Measurements from ENCODE around the gene KCTD21.

Gene KCTD21

DNA sequence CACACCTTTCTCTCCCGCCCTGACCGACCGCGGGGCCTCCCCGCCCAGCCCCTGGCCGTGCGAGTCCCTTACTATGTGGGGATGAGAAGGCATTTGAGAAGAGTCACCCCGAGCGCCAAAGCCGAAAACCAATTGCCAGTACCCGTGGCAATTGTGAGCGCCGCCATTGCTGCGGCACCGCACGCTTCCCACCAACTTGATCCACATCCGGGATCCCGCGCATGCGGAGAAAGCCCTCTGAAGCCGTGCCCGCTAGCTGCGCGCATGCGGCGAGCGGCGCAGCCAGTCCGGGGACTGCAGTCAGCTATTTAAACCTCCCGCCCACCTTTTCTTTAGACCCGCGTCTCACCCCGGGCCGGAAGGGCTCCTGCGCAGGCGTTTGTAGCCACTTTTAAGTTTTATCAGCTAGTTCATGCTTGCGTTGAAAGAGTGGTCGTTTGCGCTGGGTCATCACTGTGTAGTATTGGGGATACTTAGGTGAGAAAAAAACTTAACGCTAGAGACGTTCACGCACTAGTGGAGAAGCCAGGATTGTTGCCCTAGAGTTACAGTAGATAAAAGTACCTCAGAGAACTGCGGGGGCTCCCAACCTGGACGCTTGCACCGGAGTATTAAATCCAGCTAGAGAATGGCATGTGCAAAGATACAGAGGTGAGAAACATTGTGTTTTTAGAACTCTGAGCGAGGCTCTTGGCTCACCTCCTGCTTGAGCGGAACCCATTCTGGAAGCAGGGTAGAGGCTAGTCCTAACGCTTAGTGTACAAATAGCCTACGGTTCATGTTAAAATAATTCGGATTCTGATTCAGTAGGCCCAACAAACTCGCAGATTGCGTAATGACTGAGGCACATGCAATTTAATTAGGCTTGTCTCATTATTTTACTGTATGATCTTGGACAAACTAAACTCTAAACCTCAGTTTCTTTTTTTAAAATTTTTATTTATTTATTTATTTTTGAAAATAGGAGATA, 48.7 kb downstream of the KCTD21 start, which contains the start of gene ALG8:
ALG8 (minus strand) TSS at position 205 of the 970 bp plus-strand sequence; CDS start at position 167, 38 bp downstream.
- peak; percentile 85 to 88 for DNase-seq (ENCODE audit: low read depth in 2 of 2)

DNA sequence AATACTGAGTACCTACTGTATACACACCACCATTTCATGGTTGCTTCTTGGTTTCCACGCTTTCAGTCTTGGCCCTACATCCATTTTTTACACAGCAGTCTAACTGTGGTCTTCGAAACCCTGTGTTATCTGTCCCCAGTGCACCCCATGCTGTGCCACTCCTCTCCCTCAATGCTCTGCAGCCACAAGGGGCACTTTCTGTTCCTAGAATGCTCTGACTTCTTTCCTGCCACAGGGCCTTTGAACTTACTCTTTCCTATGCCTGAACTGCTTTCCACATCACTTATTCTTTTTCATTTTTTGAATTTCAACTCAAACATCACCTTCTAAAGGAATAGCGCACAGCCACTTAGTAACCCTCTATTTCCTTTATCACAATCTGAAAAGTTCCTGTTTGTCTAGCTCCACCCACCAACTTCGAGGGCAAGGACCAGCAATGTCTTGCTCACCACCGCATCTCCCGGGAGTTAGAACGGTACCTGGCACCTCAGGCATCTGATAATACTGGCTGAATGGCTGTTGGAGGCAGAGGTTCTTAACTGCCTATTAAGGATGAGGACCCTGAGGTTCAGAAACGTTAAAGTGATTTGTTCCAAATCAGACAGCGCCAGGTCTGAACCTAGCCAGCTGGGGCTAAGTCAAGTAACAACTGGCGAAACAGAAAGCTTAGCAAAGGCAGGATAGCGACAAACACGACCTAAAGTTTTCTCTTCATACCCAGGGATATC, 49.6 kb downstream of the KCTD21 start:
- DNase-seq (ENCODE audit: low read depth in 2 of 2), result no peak

GRCh38 chr11:78138291-78138690, 50.1 kb downstream of the KCTD21 start:
- no peak for DNase-seq (ENCODE audit: low read depth in 2 of 2)

DNA sequence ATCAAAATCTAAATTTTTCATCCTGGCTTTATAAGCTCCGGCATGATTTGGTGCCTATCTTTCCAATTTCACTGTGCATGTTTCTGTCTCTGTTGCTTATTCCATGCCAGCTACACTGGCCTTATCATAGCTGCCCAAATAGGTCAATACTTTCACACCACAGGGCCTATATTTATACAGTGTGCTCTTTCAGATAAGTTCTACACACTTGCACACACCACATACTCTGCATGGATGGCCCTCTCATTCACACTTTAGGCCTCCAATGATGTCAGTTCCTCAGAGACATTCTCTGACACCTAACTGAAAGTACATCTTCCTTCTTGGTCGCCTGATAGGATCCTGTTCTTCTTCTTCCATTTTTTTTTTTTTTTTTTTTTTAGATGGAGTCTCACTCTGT, 56.0 kb downstream of the KCTD21 start:
- DNase-seq (ENCODE audit: low read depth in 2 of 2), result no peak

DNA sequence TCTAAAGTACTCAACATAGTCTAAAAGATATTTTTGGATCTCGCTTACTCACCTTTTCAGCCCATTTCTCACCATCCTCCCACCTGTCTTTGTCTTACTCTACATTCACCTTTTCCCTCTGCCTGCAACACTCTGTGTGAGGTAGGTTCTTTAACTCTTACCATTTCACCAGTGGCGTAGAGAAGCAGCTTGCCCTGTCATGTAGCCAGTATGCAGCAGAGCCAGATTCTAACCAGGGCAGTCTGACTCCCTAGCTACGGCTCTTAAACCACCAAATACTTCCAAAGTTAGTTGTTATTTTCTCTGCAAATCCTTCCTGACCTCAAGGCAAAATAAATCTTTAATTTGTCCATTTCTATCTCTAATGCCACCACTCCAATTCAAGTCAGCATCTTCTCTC, 56.5 kb downstream of the KCTD21 start:
- no peak for DNase-seq (ENCODE audit: low read depth in 2 of 2)

DNA sequence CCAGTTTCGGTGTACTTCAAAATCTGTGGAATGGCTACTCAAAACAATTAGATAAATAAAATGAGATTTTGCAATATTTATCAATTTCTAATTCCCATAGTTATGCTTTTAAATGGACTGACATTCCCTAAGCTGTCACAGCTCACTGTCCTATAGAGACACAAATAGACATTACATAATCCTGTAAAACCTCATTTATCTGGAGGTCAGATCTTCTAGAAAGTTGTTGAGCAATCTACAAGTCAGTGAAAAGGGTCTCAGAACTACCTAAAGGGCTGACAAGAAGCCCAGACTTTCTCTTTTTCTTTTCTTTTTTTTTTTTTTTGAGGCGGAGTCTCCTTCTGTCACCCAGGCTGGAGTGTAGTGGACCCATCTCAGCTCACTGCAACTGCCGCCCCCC, 61.0 kb downstream of the KCTD21 start:
- DNase-seq (ENCODE audit: low read depth in 2 of 2), result no peak

All from fibroblast of skin of left quadriceps (primary cell).